GM18870 (cell line): Measurements from ENCODE around the gene SMIM8.

Source experiments
- ATAC-seq: cut with Tn5 transposase; IDR thresholded peaks from one replicate; pipeline ENCODE4 v1.9.1; 2021; ENCODE audit warnings: moderate library complexity; ENCODE audit not compliant: unreplicated experiment

The SMIM8 gene

GRCh38 chr6:87333591-87334181 lies 11.3 kb downstream of the SMIM8 start:
- no peak for ATAC-seq

DNA sequence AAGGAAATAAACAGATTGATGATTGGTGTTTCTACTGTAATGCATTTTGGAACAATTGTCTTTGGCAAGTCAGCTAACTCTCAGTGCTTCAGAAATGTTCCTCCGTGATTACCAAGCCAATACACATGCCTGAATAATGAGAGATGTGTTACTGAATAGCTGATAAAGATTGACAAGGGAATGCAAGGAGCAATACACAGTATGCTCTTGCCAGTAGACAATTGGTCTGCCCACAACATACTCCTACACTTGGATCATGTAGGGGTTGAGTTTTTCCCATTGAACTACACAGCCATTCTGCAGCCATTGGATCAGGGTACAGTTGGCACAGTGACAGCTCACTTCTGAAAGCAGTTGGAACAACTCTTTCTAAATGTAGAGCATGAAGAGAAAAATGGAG lies 12.3 kb downstream of the SMIM8 start:
- ATAC-seq = no peak

GRCh38 chr6:87336367-87336766 lies 14.0 kb downstream of the SMIM8 start:
- no peak for ATAC-seq

DNA sequence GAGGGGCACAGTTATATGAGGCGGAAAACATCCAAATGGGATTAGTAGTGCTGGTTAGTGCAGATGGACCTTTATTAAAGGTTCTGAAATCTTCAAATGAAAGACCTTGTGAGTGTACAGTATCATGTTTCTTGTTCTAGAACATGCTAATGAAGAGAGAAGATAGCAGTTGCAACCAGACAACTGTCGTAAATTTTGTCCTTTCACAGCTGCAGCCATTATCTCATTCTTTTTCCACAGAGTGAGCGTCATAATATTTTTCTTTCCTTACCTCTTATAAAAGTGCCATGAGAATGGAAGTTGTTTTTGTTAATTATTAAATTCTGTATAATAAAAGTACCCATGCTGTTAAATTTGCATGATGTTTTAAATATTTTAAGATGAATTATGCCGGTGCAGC lies 17.8 kb downstream of the SMIM8 start:
- no peak for ATAC-seq

GRCh38 chr6:87341158-87341557 lies 18.8 kb downstream of the SMIM8 start:
- ATAC-seq = no peak

- ATAC-seq = peak; percentile 97
These were observed 19.5 kb downstream of the SMIM8 start for GRCh38 chr6:87341899-87342298.

- no peak for ATAC-seq
These were observed 20.4 kb downstream of the SMIM8 start for GRCh38 chr6:87342829-87343228.

DNA sequence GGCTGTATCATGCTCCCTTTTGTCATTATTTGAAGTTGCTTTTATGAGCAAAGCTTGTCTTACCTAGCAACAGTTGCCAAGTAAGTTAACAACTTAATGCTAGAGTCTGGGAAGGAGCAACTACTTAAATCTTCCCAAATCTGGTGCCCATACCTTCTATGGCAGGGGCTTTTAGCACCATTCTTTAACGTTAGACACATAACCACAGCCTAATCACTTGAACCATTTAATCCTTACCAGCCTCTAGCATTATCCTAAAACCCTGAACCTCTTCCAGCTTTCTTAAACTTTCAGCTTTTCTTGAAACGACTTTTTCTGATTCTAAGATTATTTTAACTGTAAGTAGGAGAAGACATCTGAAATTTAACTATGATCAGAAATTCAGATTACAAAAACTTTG lies 22.3 kb downstream of the SMIM8 start, which contains the start of gene C6orf163:
TSS of gene C6orf163 (plus strand) at position 83 of the 400 bp plus-strand sequence. CDS start at position 370, 287 bp downstream.
- ATAC-seq = no peak

DNA sequence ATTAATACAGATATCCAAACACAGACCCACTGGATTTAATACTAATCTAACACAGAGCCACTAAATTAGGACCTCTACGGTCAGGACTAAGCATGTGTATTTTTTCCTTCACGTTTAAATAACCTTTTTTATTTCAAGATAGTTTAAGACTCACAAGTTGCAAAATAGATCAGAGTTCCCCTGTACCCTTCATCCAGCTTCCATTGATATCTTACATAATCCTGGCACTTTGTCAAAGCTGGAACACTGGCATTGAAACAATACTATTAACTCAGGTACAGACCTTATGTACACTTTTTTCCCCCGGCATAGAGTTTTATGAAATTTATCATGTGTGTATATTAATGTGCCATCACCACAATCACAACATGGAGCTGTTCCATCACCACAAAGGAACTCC lies 24.3 kb downstream of the SMIM8 start:
- no peak for ATAC-seq

DNA sequence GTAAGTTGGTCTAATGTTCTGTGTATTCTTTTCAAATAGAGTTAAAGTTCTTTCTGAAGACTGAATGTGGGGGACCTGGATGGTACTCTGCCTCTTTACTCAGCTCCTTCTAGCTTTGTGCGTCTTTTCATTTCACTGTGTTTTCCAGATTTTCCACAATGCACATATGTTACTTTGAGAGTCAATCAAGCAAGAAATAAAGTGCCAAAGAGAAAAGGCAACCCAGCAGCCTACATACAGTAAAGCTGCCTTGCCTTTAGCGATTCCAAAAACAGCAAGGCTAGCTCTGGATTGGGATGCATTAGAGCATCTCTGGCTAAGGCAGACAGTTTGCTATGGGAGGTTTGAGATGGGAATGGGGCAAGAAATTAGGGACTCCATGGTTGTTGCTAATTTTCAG lies 27.5 kb downstream of the SMIM8 start:
- ATAC-seq = no peak

DNA sequence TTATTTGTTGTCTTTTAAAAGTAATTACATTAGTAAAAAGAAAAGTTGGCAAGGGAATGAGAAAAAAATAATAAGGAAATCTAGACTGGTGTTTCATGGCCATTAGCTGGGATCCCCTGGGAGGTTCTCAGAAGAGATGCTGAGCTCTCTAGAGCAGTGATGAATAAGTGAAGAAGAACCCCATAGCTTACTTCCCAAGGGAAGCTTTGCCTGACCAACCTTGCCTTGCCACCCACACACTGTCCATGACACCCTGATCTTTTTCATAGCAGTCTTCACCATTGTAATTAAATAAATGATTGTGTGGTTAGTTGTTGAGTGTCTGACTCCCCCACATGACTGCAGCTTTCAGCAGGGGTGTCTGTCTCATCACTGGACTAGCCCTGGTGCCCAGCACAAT lies 28.1 kb downstream of the SMIM8 start:
- ATAC-seq = no peak

DNA sequence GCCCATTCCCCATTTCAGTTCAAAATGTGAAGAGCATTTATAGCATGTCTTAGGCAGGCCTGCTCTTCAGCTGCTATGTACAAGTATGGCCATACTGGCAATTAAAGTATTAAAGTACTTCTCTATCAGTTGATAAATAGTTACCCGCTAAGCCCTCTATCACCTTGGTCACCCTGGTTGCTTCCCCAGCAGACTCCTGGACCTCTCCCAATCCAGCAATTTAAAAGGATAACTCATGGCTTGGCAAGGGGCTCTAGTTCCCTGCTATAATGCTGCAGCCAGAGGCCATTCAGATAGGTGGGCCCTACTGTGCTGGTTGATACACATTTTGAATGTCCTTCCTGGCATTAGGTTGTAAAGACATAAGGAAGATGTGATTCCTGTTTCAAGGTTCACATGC lies 29.2 kb downstream of the SMIM8 start:
- ATAC-seq = no peak

GRCh38 chr6:87356181-87356580 lies 33.8 kb downstream of the SMIM8 start:
- no peak for ATAC-seq

DNA sequence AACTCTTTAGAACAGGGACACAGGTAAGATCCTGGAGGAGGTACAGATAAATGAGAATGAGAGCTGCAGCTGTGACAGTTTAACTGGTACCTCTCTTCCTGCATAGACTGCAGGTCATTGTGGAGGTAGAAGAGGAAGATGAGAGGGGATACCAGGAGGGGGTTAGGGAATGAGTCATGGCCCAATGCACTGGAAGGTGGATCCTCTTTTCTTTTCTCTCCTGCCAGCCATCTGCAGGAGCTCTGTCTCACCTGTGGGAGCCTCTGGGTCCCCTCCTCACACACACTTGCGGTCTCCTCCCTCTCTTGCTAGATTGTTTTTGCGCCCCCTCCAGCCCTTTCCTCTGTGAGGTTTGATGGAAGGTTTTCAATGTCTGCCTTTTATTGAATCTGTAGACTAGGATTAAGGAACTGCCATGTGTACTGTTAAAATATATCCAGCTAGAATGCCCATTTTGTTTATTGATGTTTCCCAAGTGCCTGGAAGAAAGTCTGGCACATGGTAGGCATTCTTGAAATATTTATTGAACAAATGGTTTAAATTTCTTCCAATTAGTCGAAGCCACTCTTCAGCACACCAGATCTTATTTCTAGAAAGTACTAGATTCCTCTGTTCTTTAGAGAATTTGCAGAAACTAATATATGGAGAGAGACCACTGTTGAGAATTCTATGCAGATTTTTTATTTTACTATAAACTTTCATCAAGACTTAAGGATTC lies 35.2 kb downstream of the SMIM8 start:
- ATAC-seq = no peak

DNA sequence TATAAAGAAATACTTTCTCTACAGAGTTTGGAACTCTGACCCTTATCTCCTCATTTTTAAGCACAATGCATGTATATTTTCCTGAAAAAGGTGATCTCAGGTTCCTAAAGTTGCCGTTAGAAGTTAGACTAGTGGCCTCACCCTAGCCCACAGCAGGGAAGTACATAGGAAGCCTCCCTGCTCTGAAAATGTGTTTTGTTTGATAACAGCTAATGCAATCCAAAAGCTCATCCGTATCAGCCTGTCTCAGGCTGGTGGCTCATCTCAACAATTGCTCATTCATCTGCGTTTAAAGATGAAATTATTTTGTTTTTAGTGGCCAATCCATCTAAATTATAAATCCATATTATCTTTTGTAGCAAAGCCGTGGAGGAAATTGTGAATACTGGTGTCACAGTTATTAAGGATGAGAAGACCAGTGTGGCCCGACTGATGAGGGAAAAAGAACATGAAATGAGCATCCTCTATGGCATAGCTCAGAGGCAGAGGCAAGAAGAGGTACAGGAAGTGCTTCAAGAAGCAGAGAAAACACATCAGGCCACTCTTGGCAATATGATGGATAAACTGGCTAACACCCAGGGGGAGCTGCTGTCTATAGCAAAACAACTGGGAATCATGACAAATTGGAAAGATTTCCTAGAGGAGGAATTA lies 42.3 kb downstream of the SMIM8 start:
- no peak for ATAC-seq

GRCh38 chr6:87366072-87366827 lies 43.9 kb downstream of the SMIM8 start:
- ATAC-seq = no peak

- no peak for ATAC-seq
These were observed 44.5 kb downstream of the SMIM8 start for GRCh38 chr6:87366899-87367298.

- ATAC-seq = no peak
These were observed 51.0 kb downstream of the SMIM8 start for GRCh38 chr6:87373377-87373776.

DNA sequence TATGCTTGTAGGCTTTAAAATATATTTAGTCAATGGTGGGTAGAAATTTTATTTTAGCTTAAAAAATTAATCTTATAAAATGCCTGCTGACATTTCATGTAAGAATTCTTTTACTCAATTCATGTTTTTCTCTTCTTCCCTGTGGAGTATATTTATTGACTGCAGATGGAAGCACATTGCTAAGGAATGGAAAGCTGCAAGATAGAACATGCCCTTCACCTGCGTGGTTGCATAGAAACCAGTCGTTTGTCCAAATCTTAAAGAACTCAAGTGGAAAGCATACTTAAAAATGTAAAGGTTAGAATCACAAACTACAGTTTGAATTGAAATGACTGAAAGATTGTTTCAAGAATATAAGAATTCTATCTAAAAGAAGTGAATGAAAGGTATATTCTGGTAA lies 52.9 kb downstream of the SMIM8 start:
- no peak for ATAC-seq

- no peak for ATAC-seq
These were observed 54.3 kb downstream of the SMIM8 start for GRCh38 chr6:87376643-87377042.

DNA sequence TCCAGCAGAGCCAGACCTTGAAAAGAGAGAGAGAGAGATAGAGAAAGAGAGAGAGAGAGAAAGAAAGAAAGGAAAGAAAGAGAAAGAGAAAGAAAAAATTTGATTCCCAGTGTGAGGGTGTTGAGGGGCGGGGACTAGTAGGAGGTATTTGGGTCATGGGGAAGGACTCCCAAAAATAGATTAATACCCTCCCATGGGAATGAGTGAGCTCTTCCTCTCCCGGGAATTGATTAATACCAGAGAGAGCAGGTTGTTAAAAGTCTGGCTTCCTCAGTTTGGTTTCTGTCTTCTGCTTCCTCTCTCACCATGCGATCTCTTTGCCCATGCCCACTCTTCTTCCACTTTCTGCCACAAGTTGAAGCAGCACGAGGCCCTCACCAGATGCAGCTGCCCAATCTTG lies 56.6 kb downstream of the SMIM8 start:
- ATAC-seq = no peak

- ATAC-seq = no peak
These were observed 60.5 kb downstream of the SMIM8 start for GRCh38 chr6:87382861-87383260.
